Measurements from ENCODE around the gene PPP2R2D.
"Not testable (repeated sequence)": the region's sequence is repeated elsewhere in the genome, so short reads cannot be mapped to it uniquely, and the experiment has no call there.

The PPP2R2D gene

GRCh38 chr10:131930150-131930549 lies 29.3 kb downstream of the PPP2R2D start:
- DNase-seq, result no peak

GRCh38 chr10:131930586-131931330 lies 29.9 kb downstream of the PPP2R2D start:
- no peak for DNase-seq

GRCh38 chr10:131931981-131932380 lies 31.2 kb downstream of the PPP2R2D start:
- DNase-seq, result no peak

GRCh38 chr10:131933016-131933695 lies 32.3 kb downstream of the PPP2R2D start:
- DNase-seq, result no peak

GRCh38 chr10:131933696-131934086 lies 32.9 kb downstream of the PPP2R2D start:
- no peak for DNase-seq

GRCh38 chr10:131934769-131935168 lies 34.0 kb downstream of the PPP2R2D start:
- no peak for DNase-seq

GRCh38 chr10:131935260-131935659 lies 34.5 kb downstream of the PPP2R2D start:
- no peak for DNase-seq

- no peak for DNase-seq
These were observed 35.5 kb downstream of the PPP2R2D start for GRCh38 chr10:131936294-131936693.

- no peak for DNase-seq
These were observed 35.9 kb downstream of the PPP2R2D start for GRCh38 chr10:131936736-131937135.

GRCh38 chr10:131937836-131938235 lies 37.0 kb downstream of the PPP2R2D start:
- DNase-seq, result no peak

- no peak for DNase-seq
These were observed 37.9 kb downstream of the PPP2R2D start for GRCh38 chr10:131938681-131939080.

- no peak for DNase-seq
These were observed 41.6 kb downstream of the PPP2R2D start for GRCh38 chr10:131942455-131942854.

- no peak for DNase-seq
These were observed 42.4 kb downstream of the PPP2R2D start for GRCh38 chr10:131943021-131943814.

GRCh38 chr10:131944412-131944811 lies 43.6 kb downstream of the PPP2R2D start:
- DNase-seq, result no peak

- DNase-seq, result no peak
These were observed 44.3 kb downstream of the PPP2R2D start for GRCh38 chr10:131944976-131945695.

- DNase-seq, result peak; percentile 92
These were observed 45.5 kb downstream of the PPP2R2D start for GRCh38 chr10:131946321-131946751.

- DNase-seq, result peak; percentile 55
These were observed 46.1 kb downstream of the PPP2R2D start for GRCh38 chr10:131946880-131947279.

- DNase-seq, result peak; percentile 92
These were observed 47.0 kb downstream of the PPP2R2D start for GRCh38 chr10:131947631-131948347.

- DNase-seq, result no peak
These were observed 47.7 kb downstream of the PPP2R2D start for GRCh38 chr10:131948501-131948900.

- DNase-seq, result no peak
These were observed 48.4 kb downstream of the PPP2R2D start for GRCh38 chr10:131949041-131949862.

- not testable (repeated sequence) for DNase-seq
These were observed 49.1 kb downstream of the PPP2R2D start for GRCh38 chr10:131949908-131950307.

Measured in EL (cell line).